SU-DHL-6 (cell line): ENCODE data around the gene COMMD6.

Experiments
- CTCF ChIP-seq: fragments of 200-600 bp; sonication (generic); IDR thresholded peaks from one replicate; pipeline ENCODE4 v1.5.1; 2017; ENCODE audit warnings: antibody characterized with exemption, mild to moderate bottlenecking, low read length, moderate library complexity; ENCODE audit not compliant: insufficient read depth, poor library complexity, severe bottlenecking
- EZH2phosphoT487 ChIP-seq: fragments of 200-600 bp; sonication (generic), shearing (Covaris generic); conservative IDR thresholded peaks from 2 replicates; pipeline ENCODE4 v1.6.1; 2018; ENCODE audit warnings: mild to moderate bottlenecking, antibody characterized with exemption, low read length, moderate library complexity, mixed read lengths

- TF ChIP-seq CTCF (no peak), EZH2phosphoT487 (no peak)
Observed at GRCh38 chr13:75507027-75508001, 30.3 kb downstream of the COMMD6 start.
